Hair follicle dermal papilla cell (primary cell): Measurements from ENCODE around the gene PCDHB8. TPM values are rescaled to one million over a fixed set of nuclear protein-coding genes. Genes with fewer than 3 reads are reported as not detected.

Source experiments
- total RNA-seq: library from RNA; depleted of rRNA; stranded (reverse); fragments of >200 nt; gene quantifications from 2 replicates; pipeline ENCODE4 v1.2.3, GENCODE V29; 2012

The PCDHB8 gene
- total RNA-seq, result 1.2 and 1.5 TPM in 2 replicates

GRCh38 chr5:141177577-141178191 is at the start of gene PCDHB8:
Gene PCDHB8, plus strand, starts transcription at chr5:141177790. Its CDS starts 245 bp downstream, at chr5:141178035.

GRCh38 chr5:141135030-141135717 is 42.4 kb upstream of the PCDHB8 start, which contains the start of gene PCDHB5:
Gene PCDHB5, plus strand, starts transcription at chr5:141135206. Its CDS starts 229 bp downstream, at chr5:141135435.

GRCh38 chr5:141149812-141150211 is 27.8 kb upstream of the PCDHB8 start, which contains the start of gene PCDHB6:
Gene PCDHB6, plus strand, starts transcription at chr5:141150057. Its CDS starts 201 bp downstream, at chr5:141150258.

GRCh38 chr5:141172381-141173204 is 5.0 kb upstream of the PCDHB8 start, which contains the start of gene PCDHB7:
Gene PCDHB7, plus strand, starts transcription at chr5:141172644. Its CDS starts 192 bp downstream, at chr5:141172836.

GRCh38 chr5:141182248-141182647 is 4.7 kb downstream of the PCDHB8 start, which contains the start of gene PCDHB16:
Gene PCDHB16, plus strand, starts transcription at chr5:141182387. Its CDS starts 173 bp downstream, at chr5:141182560.

GRCh38 chr5:141186897-141187512 is 9.4 kb downstream of the PCDHB8 start, which contains the start of gene PCDHB9:
Gene PCDHB9, plus strand, starts transcription at chr5:141187161. Its CDS starts 158 bp downstream, at chr5:141187319.

GRCh38 chr5:141192110-141192725 is 14.6 kb downstream of the PCDHB8 start, which contains the start of gene PCDHB10:
Gene PCDHB10, plus strand, starts transcription at chr5:141192353. Its CDS starts 200 bp downstream, at chr5:141192553.

GRCh38 chr5:141199359-141200235 is 22.0 kb downstream of the PCDHB8 start, which contains the start of gene PCDHB11:
Gene PCDHB11, plus strand, starts transcription at chr5:141199627. Its CDS starts 148 bp downstream, at chr5:141199775.

GRCh38 chr5:141208478-141208877 is 30.9 kb downstream of the PCDHB8 start, which contains the start of gene PCDHB12:
Gene PCDHB12, plus strand, starts transcription at chr5:141208719. Its CDS starts 189 bp downstream, at chr5:141208908.

GRCh38 chr5:141213656-141214339 is 36.2 kb downstream of the PCDHB8 start, which contains the start of gene PCDHB13:
Gene PCDHB13, plus strand, starts transcription at chr5:141213919. Its CDS starts 205 bp downstream, at chr5:141214124.

GRCh38 chr5:141223112-141223783 is 45.7 kb downstream of the PCDHB8 start, which contains the start of gene PCDHB14:
Gene PCDHB14, plus strand, starts transcription at chr5:141223343. Its CDS starts 163 bp downstream, at chr5:141223506.

Other genes with a start within 250 kb of the PCDHB8 start
- gene PCDHAC2, start 211.3 kb upstream of the PCDHB8 start, total RNA-seq, result 0.73 and 1.8 TPM in 2 replicates
- gene PCDHB1, start 126.4 kb upstream of the PCDHB8 start, total RNA-seq, result not detected in 2 replicates
- 6.8 and 7.0 TPM in 2 replicates for gene PCDHB2, start 83.2 kb upstream of the PCDHB8 start, total RNA-seq
- gene PCDHB3, start 77.3 kb upstream of the PCDHB8 start, total RNA-seq, result 1.2 and 1.8 TPM in 2 replicates
- gene PCDHB4, start 56.0 kb upstream of the PCDHB8 start, total RNA-seq, result 0.49 TPM in 2 replicates
- gene PCDHB5, start 42.6 kb upstream of the PCDHB8 start, total RNA-seq, result 1.1 and 1.2 TPM in 2 replicates
- 0.49 and 0.73 TPM in 2 replicates for gene PCDHB6, start 27.7 kb upstream of the PCDHB8 start, total RNA-seq
- gene PCDHB7, start 5.1 kb upstream of the PCDHB8 start, total RNA-seq, result 1.1 and 2.1 TPM in 2 replicates
- 0.81 and 1.8 TPM in 2 replicates for gene PCDHB16, start 4.6 kb downstream of the PCDHB8 start, total RNA-seq
- gene PCDHB9, start 9.4 kb downstream of the PCDHB8 start, total RNA-seq, result 0.97 and 2.2 TPM in 2 replicates
- gene PCDHB10, start 14.6 kb downstream of the PCDHB8 start, total RNA-seq, result 0.81 and 0.97 TPM in 2 replicates
- 0.73 and 0.81 TPM in 2 replicates for gene PCDHB11, start 21.8 kb downstream of the PCDHB8 start, total RNA-seq
- 0.32 and 0.97 TPM in 2 replicates for gene PCDHB12, start 30.9 kb downstream of the PCDHB8 start, total RNA-seq
- gene PCDHB13, start 36.1 kb downstream of the PCDHB8 start, total RNA-seq, result 1.2 and 1.3 TPM in 2 replicates
- gene PCDHB14, start 45.6 kb downstream of the PCDHB8 start, total RNA-seq, result 0.61 and 1.3 TPM in 2 replicates
- 0.24 and 0.32 TPM in 2 replicates for gene PCDHB15, start 67.6 kb downstream of the PCDHB8 start, total RNA-seq
- gene SLC25A2, start 126.3 kb downstream of the PCDHB8 start, total RNA-seq, result 1.3 and 1.9 TPM in 2 replicates
- gene TAF7, start 143.0 kb downstream of the PCDHB8 start, total RNA-seq, result 66.9 and 68.6 TPM in 2 replicates
- gene PCDHGA1, start 152.7 kb downstream of the PCDHB8 start, total RNA-seq, result 1.1 and 1.6 TPM in 2 replicates
- gene PCDHGA2, start 161.0 kb downstream of the PCDHB8 start, total RNA-seq, result 4.2 and 6.0 TPM in 2 replicates
- 4.9 and 5.7 TPM in 2 replicates for gene PCDHGA3, start 166.0 kb downstream of the PCDHB8 start, total RNA-seq
- 3.5 and 4.2 TPM in 2 replicates for gene PCDHGB1, start 172.3 kb downstream of the PCDHB8 start, total RNA-seq
- gene PCDHGA4, start 177.2 kb downstream of the PCDHB8 start, total RNA-seq, result 7.8 and 8.9 TPM in 2 replicates
- gene PCDHGB2, start 182.2 kb downstream of the PCDHB8 start, total RNA-seq, result 4.1 and 4.6 TPM in 2 replicates
- 3.2 and 4.0 TPM in 2 replicates for gene PCDHGA5, start 186.4 kb downstream of the PCDHB8 start, total RNA-seq
- gene PCDHGB3, start 192.5 kb downstream of the PCDHB8 start, total RNA-seq, result 6.8 and 7.7 TPM in 2 replicates
- gene PCDHGA6, start 196.1 kb downstream of the PCDHB8 start, total RNA-seq, result 6.5 and 6.8 TPM in 2 replicates
- gene PCDHGA7, start 205.0 kb downstream of the PCDHB8 start, total RNA-seq, result 7.2 and 7.5 TPM in 2 replicates
- gene PCDHGB4, start 209.9 kb downstream of the PCDHB8 start, total RNA-seq, result 18.0 and 23.0 TPM in 2 replicates
- 3.0 and 4.1 TPM in 2 replicates for gene PCDHGA8, start 214.8 kb downstream of the PCDHB8 start, total RNA-seq
- gene PCDHGB5, start 220.2 kb downstream of the PCDHB8 start, total RNA-seq, result 28.4 and 32.7 TPM in 2 replicates
- gene PCDHGA9, start 225.0 kb downstream of the PCDHB8 start, total RNA-seq, result 7.1 and 7.3 TPM in 2 replicates
- 5.0 and 6.1 TPM in 2 replicates for gene PCDHGB6, start 230.2 kb downstream of the PCDHB8 start, total RNA-seq
- gene PCDHGA10, start 235.2 kb downstream of the PCDHB8 start, total RNA-seq, result 16.7 and 19.1 TPM in 2 replicates
- 20.2 and 20.3 TPM in 2 replicates for gene PCDHGB7, start 239.9 kb downstream of the PCDHB8 start, total RNA-seq
- gene PCDHGA11, start 243.3 kb downstream of the PCDHB8 start, total RNA-seq, result 14.6 and 19.8 TPM in 2 replicates